HG03460 (cell line): Measurements from ENCODE around the gene CELF4.

Experiments
- ATAC-seq: cut with Tn5 transposase; IDR thresholded peaks from one replicate; pipeline ENCODE4 v1.9.1; 2021; ENCODE audit not compliant: unreplicated experiment

CELF4 gene

DNA sequence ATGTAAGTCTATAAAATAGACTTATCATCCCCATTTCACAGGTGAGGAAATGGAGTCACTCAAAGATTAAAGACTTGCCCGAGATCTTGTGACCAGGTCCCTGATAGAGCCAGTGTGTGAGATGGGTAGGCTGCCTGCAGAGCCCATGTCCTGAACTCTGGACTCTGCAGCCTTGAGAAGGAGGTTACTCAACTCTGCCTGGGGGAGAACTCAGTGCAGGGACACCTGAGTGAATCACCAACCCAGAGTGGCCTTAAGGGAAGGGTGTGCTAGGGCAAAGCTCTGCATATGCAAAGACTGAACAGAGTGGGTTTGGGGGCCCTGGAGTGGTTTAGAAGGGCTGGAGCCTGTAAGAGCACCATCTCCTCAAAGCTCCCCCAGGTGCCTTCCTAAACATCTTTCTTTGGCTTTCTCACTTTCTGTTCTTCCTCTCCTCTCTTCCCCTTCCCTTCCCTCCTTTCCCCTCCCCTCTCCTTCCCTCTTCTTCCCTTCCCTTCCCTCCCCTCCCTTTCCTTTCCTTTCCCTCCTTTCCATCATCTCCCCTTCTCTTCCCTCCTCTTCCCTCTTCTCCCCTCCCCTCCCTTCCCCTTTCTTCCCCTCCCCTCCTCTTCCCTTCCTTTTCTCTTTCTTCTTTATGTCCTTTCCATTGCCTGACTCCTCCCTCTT lies 67.6 kb downstream of the CELF4 start:
- no peak for ATAC-seq

DNA sequence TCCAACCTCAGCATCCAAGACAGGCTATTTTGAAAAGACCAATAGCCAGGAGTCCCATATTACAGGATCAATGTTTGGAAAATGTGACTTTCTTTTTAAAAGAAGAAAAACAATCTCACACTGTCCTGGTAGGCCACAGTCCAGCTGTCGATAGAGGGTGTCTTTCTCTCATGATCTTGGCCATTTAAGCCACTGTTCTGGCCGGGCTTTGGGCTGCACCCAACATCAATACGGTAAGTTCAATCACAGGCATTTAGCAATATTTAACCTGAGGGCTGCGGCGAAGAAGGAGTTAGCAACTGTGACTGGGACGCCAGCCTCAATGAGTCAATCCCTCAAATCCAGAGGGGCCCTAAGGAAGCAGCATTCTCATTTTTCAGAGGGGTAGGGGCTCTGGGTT lies 69.0 kb downstream of the CELF4 start:
- ATAC-seq = no peak

DNA sequence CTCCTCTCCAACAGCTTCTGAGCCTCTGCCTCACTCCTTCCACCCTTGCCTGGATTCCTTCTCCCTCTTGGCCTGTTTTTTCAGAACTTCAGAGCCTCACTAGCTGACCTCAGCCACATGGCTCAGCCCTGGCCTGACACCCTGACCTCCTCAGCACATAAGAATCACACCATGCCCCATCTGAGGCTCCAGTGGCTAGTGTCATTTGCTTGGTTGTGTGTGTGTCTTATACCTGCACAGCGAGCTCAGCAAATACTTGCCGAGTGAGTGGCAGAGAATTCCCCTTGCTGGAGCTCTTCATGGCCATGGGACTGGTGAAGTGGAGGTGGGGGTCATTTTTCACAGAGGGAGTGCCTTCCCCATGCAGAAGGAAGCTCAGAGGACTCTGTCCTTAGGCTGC lies 70.2 kb downstream of the CELF4 start:
- ATAC-seq = no peak

DNA sequence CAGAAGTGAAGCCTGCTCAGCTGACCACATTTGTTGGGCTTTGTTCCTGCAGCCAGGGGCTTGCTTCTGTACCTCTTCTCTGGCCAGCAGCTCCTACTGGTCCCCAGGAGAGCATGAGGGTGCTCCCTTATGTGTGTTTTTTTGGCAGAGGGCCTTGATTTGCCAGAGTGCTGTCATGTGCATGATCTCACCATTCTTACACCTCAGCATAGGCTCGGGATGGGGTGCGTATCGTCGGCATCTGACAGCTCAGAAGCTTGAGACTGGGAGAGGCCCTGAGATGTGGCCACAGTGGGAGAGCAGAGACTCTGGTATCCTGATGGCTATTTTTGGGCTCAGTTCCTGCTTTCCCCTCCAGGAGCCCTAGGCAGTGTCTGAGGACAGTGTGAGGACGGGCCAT lies 71.2 kb downstream of the CELF4 start:
- ATAC-seq = no peak

DNA sequence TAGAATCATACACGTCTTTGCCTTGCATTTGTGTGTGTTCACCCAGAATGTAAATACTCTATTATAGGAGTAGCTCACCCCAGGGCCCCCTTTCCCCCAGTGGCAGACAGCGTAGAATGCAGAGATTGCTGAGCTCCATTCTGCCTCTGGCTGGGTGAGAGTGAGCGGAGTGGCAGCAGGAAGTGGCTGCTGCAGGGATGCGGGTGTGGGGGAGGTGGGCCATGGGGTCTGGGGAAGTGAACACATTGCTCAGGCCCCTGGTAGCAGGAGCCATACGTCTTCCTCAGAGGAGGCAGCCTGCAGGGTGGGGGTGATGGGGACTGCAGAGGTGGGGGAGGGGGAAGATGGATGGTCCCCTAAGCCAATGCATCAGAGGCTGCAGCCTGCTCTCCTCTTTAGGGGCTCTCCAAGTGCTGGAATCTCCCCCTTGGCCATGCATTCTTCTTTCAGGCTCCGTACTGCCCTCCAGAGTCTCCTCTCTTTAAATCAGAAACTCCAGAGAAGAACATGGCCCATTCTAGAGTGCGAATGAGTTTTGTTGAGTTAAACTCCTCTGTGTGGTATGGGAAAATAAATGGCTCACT lies 72.2 kb downstream of the CELF4 start:
- no peak for ATAC-seq

DNA sequence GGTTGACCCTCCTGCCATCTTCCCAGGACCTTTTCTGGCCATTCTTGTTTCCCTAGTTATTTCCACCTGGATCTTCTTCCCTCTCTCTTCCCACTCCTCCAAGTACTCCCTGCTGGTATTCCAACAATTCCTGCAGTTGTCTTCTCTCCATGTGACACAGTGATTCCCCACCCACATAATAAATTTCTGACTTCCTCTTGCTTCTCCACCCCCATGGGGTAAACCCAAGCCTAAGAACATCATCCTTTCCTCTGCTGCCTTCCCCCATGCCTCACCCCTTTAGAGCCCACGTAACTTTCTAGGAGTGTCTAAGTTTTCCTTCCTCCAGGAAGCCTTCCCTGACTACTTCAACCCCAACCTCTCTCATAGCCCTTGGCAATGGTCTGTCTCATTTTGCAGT lies 72.6 kb downstream of the CELF4 start:
- ATAC-seq = no peak

DNA sequence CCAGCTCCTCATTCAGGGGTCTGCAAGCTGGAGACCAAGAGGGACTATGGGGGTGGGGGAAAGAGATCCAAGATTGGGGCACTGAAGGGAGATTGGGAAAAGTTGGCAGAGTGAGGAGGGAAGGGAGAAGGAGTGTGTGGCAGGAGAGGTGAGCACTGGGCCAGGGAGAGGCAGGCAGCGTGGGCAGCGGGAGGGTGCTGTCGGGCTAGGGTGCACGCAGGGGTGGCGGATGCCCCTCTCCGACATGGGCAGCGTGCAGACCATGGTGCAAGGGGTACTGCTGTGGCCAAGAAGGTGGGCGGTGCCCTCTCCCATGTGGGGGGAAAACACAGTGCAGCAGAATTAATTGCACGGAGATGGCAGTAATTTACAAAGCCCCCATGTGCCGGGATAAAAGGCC lies 74.1 kb downstream of the CELF4 start:
- no peak for ATAC-seq

DNA sequence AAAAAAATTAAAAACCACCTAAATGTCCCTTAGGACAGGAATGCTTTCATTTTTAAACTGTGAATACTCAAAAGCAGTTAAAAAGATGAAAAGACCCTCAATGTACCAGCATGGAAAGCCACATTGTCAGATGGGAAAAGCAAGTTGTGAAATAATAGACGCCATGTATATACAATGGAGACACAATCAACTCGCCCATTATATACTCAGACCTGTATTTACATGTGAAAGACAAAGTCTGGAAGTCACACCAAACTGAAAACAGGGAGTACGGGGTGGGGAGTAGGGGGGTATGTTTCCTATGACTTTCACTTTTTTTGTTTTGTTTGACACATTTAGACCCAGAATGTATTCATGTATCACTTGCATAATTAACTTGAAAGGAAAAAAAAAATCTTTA lies 75.6 kb downstream of the CELF4 start:
- ATAC-seq = no peak

DNA sequence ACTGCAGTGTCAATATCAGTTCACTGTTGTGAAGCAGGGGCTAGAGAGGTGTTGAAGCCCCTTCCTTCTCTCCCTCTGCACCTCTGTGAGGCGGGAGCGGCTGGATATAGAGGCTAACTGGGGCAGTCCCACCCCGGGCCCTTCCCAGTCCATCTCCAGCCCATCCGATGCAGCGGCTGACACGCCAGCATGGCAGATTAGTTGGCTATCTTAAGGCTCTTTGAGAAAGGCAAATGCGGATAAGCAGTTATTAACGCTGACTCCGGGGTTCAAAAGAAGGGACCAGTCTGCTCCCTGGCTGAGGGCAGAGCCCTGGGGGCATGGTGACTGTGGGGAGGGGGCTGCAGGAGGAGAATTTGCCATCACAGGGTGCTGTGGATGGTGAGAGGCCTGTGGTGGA lies 76.6 kb downstream of the CELF4 start:
- no peak for ATAC-seq

DNA sequence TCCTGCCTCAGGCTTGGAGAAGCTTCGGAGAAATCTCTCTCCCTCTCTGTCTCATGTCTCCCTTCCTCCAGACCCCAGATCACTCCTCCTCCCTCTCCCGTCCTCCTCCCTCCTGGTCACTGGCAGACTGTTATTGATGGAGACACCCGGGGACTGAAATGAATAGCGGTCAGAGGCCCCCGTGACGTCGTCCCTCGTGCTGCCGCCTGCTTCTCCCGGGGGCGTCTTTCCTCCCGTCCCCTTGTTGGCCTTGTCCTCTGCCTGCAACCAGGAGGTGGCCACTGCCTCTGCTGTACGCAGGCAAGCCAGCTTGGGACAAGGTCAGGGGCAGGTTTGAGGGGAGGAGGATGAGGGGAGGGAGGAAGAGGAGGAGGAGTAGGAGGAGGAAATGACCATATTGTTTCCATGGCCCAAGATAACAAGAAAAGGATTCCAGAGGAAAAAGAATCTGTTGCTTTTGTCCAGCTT lies 78.2 kb downstream of the CELF4 start:
- no peak for ATAC-seq

DNA sequence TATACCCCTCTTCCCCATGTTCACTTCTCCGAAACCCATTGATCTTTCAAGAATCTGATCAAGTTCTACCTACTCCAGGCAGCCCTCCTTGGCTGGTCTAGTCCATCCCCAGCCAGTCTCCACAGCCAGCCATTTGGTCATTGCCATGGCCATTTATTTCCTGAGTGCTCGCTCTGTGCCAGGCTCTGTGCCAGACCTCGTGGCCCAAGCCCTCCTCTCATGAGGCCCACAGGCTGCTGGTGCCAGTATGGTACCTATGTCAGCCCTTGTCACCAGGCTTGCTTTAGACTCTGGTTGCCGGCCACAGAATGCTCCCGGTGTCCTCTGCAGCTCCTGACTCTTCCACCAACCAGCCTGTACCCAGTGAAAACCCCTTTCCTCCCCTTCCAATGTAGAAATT lies 78.8 kb downstream of the CELF4 start:
- ATAC-seq = no peak

DNA sequence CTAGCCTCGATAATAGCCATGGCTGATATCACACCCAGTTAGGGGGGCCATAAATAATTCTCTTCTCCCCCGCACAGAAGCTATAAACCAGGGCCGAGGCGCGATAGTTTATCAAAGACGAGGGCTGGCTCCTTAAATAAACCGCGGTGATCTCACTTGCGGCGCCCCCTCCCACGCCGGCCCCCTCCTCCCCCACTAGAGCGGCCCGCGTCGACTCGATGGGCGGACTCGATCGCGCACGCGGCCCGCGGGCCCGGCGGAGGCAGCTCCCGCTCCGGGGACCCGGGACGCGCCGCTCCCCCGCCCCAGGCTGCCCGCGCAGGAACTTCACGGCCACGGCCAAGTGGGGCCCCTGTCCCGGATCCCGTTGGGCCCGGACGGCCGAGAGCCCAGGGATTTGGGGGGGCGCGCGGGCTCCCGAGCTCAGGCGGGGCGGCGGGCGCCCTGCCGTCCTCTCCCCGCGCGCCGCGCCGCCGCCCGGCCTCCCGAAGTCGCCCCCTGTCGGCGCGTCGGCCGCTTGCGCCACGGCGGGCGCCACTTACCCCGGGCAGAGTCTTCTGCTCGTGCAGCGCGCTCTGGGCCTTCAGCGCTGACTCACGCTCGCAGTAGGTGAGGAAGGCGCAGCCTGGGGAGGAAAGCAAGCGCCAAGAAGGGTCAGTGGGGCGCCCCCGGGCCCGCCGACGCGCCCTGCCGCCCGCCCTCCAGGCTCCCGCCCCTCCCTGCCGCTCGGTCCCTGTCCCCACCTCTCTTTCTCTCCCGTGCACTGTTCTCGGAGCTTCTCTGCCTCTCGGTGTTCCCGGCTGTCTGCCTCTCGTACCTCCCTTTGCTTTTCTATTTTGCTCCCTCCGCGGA lies 80.4 kb downstream of the CELF4 start:
- no peak for ATAC-seq

DNA sequence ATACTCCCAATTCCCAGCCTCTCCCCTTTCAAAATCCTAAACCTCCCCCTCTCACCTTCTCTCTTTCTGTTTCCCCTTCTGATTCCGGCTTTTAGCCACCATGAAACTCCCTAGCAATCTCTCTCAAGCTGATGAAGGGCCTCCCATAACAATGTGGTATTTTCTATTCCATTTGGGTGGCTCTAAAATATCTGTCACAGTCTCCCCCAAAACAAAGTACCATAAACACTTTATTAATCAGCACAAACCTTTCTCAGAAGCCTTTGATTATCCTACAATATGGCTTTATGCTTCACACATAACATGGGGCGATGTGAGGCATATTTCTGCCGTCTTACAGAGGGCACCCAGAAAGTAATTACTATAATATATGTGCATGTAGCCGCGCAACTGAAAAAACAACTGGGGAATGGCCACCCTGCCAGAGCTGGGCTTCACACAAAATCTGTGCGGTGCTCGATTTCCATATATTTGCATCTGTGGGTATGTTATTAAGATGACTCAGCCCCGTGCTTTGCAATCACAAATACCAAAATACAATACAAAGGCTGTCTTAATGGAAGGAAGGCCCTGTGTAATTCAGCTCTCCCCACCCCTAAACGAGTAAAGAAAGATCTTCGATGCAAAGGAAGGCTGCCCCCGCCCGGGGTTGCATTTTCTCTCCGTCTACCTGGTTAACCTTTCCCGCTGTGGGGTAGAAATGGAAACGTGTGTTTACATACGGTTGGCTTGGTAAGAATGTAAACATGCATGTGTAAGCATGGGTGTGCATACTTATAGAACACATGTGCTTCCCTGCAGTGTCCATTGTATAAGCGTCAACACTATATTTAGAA lies 81.4 kb downstream of the CELF4 start:
- no peak for ATAC-seq

DNA sequence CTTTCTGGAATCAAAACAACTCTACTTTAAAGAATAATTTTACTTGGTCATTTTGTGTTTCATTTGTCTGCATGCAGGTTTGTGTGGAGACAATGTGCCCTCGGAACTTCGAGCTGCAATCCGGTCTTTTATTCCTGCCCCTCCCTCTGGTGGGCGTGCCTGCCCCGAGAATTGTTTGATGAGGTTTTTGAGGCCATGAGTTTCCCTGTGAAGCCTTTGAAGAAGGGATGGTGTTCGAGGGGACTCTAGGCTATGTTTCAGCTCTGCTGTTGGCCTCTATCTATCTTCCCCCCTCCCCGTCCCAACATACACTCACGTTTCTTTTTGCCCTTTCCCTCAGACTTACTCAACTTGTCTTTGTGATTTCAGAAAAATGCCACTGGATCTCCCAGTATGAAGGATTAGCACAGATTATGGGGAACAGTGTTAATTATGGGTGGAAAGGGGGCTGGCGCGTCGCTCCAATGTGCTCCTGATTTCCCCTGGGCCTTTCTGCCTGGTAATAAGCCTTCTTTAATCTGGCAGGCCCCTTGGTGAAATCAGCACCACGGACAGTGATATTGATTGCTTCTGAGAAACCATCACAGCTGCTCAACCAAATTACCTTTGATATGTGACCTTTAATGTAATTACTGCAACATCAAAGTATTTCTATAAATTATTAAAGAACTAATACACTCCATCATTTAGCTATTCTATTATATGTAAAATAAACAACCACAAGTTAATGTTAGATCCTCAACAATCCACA lies 82.2 kb downstream of the CELF4 start:
- ATAC-seq = no peak

DNA sequence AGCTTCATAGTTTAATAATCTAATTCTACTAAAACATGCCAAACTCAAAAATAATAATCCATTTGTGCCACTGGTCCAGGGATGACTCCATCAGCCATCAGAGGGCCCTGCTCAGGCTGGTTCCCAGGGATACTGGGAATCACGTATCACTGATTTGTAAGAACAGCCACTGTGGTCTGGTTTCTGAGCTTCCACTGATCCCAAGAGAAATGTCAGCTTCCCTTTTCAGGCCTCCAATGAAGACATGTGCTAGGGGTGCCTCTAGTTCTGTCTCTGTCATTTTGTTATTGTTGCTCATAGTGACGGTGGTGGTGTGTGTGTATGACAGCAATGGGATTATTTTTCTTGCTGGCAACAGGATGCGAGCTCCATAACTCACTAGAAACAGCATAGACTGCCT lies 83.2 kb downstream of the CELF4 start:
- ATAC-seq = no peak

DNA sequence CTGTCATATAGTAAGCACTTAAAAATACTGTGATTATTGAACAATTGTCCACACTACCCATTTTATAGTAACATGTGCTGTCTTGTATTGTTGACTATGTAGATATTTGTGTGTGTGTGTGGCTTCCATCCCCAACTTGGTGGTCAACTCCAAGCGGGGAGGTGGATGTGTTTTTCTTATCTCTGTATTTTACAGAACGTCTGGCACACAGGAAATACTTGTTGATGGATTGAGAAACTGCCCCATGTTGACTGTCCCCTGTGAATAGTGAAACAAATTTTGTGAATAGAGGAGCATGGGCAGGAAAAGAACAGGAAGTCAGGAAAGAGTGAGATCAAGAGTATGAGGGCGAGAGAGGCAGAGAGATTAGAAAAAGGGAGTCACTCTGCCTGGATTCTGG lies 83.6 kb downstream of the CELF4 start:
- no peak for ATAC-seq

DNA sequence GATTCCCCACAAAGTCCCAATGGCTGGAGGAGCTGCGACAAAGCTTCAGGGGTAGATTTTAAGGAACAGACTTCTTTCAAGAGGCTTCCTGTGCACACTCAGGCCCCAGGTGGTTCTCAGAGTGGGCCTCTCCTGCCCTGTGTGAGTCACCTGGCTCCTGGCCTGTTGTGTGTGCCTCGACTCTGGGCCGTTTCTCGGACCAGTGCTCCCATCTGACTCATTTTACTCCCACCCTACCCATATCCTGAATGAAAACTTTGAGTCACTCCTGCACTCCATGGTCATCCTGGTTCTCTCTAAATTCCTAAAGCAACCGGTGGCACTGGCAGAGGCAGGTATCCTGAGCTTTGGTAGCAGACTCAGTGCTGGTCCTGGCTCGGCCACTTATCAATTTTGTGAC lies 84.1 kb downstream of the CELF4 start:
- ATAC-seq = no peak

DNA sequence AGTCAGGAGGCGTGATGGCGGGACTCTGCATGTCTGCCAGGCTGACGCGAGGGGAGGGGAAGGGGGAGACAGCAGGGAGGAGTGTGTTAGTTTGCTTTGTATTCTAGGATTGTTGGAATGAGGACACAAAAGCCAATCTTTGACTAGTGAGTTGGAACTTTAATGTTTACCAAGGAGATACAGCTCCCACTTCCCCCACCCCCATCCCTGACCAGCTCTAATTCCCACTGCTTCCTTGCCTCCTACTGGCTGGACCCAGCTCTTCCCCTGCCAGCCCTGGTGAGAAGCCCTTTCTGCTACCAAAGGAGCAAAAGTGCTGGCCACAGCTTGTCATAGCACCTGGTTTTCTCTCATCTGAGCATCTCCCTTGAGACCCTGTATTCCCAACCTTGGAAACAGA lies 84.5 kb downstream of the CELF4 start:
- no peak for ATAC-seq

DNA sequence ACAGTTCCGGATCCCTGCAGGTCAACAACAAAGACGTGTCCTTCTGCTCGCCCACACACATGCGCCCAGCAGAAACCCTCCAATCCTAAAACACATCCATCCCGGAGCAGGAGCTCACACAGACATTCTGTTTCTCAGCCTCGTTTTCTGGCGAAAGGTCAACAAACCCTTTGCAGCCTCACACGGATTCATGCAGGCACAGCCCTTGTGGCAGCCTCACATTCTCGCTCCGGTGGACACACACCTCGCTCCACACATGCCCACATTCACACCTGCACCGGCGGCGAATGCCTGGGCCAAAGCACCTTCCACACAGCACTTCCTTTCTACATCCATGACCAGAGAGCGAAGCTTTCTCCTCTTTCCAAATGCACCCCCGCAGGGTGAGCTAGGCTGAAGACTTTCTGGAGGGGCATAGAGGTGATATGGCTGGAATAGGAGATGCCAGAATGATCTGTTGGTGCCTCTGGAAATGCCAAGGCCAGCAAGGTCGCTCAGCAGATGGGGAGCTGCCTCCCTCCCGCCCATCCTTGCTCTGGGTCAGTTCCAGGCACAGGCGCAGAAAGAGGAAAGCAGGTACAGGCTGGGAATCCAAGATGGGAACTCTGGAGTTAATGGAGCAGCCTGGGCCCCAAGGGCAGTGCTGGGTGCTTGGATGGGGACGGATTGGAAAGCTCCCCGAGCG lies 88.8 kb downstream of the CELF4 start:
- no peak for ATAC-seq

DNA sequence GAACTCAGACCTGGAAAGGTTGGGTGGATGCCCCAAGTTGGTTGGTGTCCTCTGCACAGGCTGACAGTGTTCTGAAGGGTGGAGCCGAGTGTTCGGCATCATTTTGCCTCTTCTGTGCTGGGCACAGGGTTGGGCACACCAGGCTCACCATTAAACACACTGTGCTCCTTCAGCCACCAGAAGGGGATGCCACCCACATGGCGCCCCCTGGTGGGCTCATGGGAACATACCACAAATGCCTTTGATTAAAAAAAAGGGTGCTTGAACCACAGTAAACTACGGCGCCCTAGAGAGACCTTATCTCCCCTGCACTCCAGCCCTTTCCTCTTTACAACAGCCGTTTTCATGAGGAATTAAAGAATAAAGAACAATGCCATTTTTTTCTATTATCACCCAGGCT lies 89.4 kb downstream of the CELF4 start:
- ATAC-seq = no peak
